ENCODE measurements around the gene FBLL1.

The FBLL1 gene

GRCh38 chr5:168494057-168494555, 35.0 kb upstream of the FBLL1 start:
- H3K4me3 ChIP-seq (ENCODE audit: low read length): no peak overlapping the region
- no peak for TF ChIP-seq CTCF (conservative IDR thresholded peaks at IDR 0.05; ENCODE audit: low read depth, low read length)
- DNase-seq (ENCODE audit: low read depth): no peak

- no peak for DNase-seq (ENCODE audit: low read depth)
- no peak for TF ChIP-seq CTCF (conservative IDR thresholded peaks at IDR 0.05; ENCODE audit: low read depth, low read length)
- H3K4me3 ChIP-seq (ENCODE audit: low read length): no peak overlapping the region
These were observed 26.4 kb upstream of the FBLL1 start for GRCh38 chr5:168502563-168503237.

GRCh38 chr5:168513861-168514428, 15.2 kb upstream of the FBLL1 start:
- TF ChIP-seq CTCF (conservative IDR thresholded peaks at IDR 0.05; ENCODE audit: low read depth, low read length): no peak
- DNase-seq (ENCODE audit: low read depth): no peak
- H3K4me3 ChIP-seq (ENCODE audit: low read length): no peak overlapping the region

GRCh38 chr5:168525856-168526255, 3.2 kb upstream of the FBLL1 start:
- no peak for DNase-seq (ENCODE audit: low read depth)
- TF ChIP-seq CTCF (conservative IDR thresholded peaks at IDR 0.05; ENCODE audit: low read depth, low read length): no peak
- no peak overlapping the region for H3K4me3 ChIP-seq (ENCODE audit: low read length)

- no peak overlapping the region for H3K4me3 ChIP-seq (ENCODE audit: low read length)
- TF ChIP-seq CTCF (conservative IDR thresholded peaks at IDR 0.05; ENCODE audit: low read depth, low read length): no peak
- DNase-seq (ENCODE audit: low read depth): no peak
These were observed 1.3 kb upstream of the FBLL1 start for GRCh38 chr5:168527756-168528295.

- no peak for TF ChIP-seq CTCF (conservative IDR thresholded peaks at IDR 0.05; ENCODE audit: low read depth, low read length)
- peak overlapping the region; percentile 41 for H3K4me3 ChIP-seq (ENCODE audit: low read length)
- no peak for DNase-seq (ENCODE audit: low read depth)
These were observed 499 bp downstream of the FBLL1 start for GRCh38 chr5:168529374-168530234.

Data from retinal pigment epithelial cell (primary cell).